Astrocyte (in vitro differentiated cells and primary cell): ENCODE data around the gene STK40. TPM values are rescaled to one million over a fixed set of nuclear protein-coding genes. Genes with fewer than 3 reads are reported as not detected.

Source experiments
- DNase-seq: peaks from one replicate; pipeline ENCODE4 v3.0.0-alpha.2; 2010; ENCODE audit warnings: low read depth
- FAIRE-seq: peaks from 2 replicates; lab custom pipeline; 2011; peaks lifted over from hg19 to GRCh38; lab: Jason Lieb, UNC
- H2AFZ ChIP-seq: 2 replicates; pipeline ENCODE4 v1.6.0; 2012; ENCODE audit warnings: low read depth, low read length, inconsistent platforms
- H3K27ac ChIP-seq: 2 replicates; pipeline ENCODE4 v1.5.1; 2011; ENCODE audit warnings: low read depth, low read length, inconsistent platforms
- H3K27me3 ChIP-seq: 2 replicates; pipeline ENCODE4 v1.6.0; 2011; ENCODE audit warnings: low read length, inconsistent platforms; ENCODE audit not compliant: insufficient read depth
- H3K36me3 ChIP-seq: 2 replicates; pipeline ENCODE4 v1.5.1; 2011; ENCODE audit warnings: low read length, inconsistent platforms; ENCODE audit not compliant: insufficient read depth
- H3K4me1 ChIP-seq: 2 replicates; pipeline ENCODE4 v1.5.1; 2011; ENCODE audit warnings: low read length, inconsistent platforms; ENCODE audit not compliant: insufficient read depth
- H3K4me2 ChIP-seq: 2 replicates; pipeline ENCODE4 v1.6.0; 2012; ENCODE audit warnings: low read length, inconsistent platforms
- H3K4me3 ChIP-seq: 2 replicates; pipeline ENCODE4 v1.5.1; 2011; ENCODE audit warnings: low read depth, mild to moderate bottlenecking, low read length, inconsistent platforms; ENCODE audit not compliant: insufficient read depth
- H3K79me2 ChIP-seq: 2 replicates; pipeline ENCODE4 v1.6.0; 2012; ENCODE audit warnings: mild to moderate bottlenecking, low read length, inconsistent platforms; ENCODE audit not compliant: insufficient read depth
- H3K9ac ChIP-seq: 2 replicates; pipeline ENCODE4 v1.6.0; 2012; ENCODE audit warnings: mild to moderate bottlenecking, low read length, inconsistent platforms
- H3K9me3 ChIP-seq: 2 replicates; pipeline ENCODE4 v1.5.1; 2012; ENCODE audit warnings: low read depth, mild to moderate bottlenecking, low read length, inconsistent platforms; ENCODE audit not compliant: insufficient read depth
- H4K20me1 ChIP-seq: 2 replicates; pipeline ENCODE4 v1.6.0; 2012; ENCODE audit warnings: low read length, inconsistent platforms; ENCODE audit not compliant: insufficient read depth
- H3K27ac Mint-ChIP-seq: one replicate; pipeline ENCODE4 v1.8.0; 2021; ENCODE audit warnings: mild to moderate bottlenecking, mixed read lengths; ENCODE audit not compliant: unreplicated experiment
- H3K27me3 Mint-ChIP-seq: one replicate; pipeline ENCODE4 v1.8.0; 2021; ENCODE audit warnings: low read depth, mixed read lengths; ENCODE audit not compliant: unreplicated experiment
- H3K36me3 Mint-ChIP-seq: one replicate; pipeline ENCODE4 v1.8.0; 2021; ENCODE audit warnings: low read depth, mixed read lengths; ENCODE audit not compliant: unreplicated experiment
- H3K4me1 Mint-ChIP-seq: one replicate; pipeline ENCODE4 v1.8.0; 2021; ENCODE audit warnings: low read depth, mixed read lengths; ENCODE audit not compliant: unreplicated experiment
- H3K4me3 Mint-ChIP-seq: one replicate; pipeline ENCODE4 v1.8.0; 2021; ENCODE audit warnings: mild to moderate bottlenecking, moderate library complexity, mixed read lengths; ENCODE audit not compliant: unreplicated experiment
- H3K9me3 Mint-ChIP-seq: one replicate; pipeline ENCODE4 v1.8.0; 2021; ENCODE audit warnings: mild to moderate bottlenecking, mixed read lengths; ENCODE audit not compliant: unreplicated experiment
- EZH2 ChIP-seq: IDR thresholded peaks from 2 replicates; pipeline ENCODE4 v1.6.1; 2012; ENCODE audit warnings: mild to moderate bottlenecking, low read length, inconsistent platforms; ENCODE audit not compliant: insufficient read depth
- total RNA-seq: library from RNA; stranded (reverse); gene quantifications from 2 replicates; pipeline ENCODE4 v1.2.1, GENCODE V29; 2021
- TF ChIP-seq, protein P1 (sequence below): IDR thresholded peaks from 2 replicates; pipeline ENCODE4 v1.5.1; 2011; ENCODE audit warnings: low read depth, mild to moderate bottlenecking, inconsistent platforms, low read length, moderate library complexity; ENCODE audit not compliant: insufficient read depth

The STK40 gene
- total RNA-seq, 1 donor from 2014 or later: 71.1 TPM

DNA sequence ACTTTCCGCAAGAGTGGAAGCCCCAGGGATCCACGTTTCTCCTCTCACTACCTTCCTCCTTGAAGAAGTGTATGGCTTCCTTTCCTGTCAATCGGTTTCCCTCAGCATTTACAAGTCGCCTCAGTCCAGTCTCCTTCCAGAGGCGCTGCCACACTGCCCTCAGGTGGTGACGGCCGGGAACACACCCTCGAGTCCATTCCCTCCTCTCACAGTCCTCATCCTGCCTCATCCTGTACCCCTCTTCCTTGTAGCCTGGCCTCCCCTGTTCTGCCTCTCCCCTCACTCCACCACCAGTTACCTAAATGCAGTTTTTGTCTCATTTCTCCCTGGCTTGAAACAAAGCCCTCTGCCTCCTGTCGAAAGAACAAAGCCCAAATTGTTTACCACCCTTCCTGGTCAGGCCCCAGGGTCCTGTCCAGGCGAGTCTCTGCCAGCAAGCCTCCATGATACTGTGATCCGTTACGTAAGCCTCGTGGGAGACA lies 35.2 kb upstream of the STK40 start:
- peaks cover 2% of the 10 kb centered on the region for H3K4me1 ChIP-seq
- H3K4me2 ChIP-seq: no peak overlapping the region
- TF ChIP-seq EZH2: no peak
- TF ChIP-seq, protein P1, sequence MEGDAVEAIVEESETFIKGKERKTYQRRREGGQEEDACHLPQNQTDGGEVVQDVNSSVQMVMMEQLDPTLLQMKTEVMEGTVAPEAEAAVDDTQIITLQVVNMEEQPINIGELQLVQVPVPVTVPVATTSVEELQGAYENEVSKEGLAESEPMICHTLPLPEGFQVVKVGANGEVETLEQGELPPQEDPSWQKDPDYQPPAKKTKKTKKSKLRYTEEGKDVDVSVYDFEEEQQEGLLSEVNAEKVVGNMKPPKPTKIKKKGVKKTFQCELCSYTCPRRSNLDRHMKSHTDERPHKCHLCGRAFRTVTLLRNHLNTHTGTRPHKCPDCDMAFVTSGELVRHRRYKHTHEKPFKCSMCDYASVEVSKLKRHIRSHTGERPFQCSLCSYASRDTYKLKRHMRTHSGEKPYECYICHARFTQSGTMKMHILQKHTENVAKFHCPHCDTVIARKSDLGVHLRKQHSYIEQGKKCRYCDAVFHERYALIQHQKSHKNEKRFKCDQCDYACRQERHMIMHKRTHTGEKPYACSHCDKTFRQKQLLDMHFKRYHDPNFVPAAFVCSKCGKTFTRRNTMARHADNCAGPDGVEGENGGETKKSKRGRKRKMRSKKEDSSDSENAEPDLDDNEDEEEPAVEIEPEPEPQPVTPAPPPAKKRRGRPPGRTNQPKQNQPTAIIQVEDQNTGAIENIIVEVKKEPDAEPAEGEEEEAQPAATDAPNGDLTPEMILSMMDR: peak; percentile 96
- Mint-ChIP-seq H3K27me3 (no peaks in the 10 kb centered on the region), H3K27ac (peak overlapping the region; percentile 30), H3K9me3 (no peaks in the 10 kb centered on the region), H3K36me3 (peaks cover 5% of the 10 kb centered on the region), H3K4me3 (no peak overlapping the region), H3K4me1 (peaks cover 6% of the 10 kb centered on the region)
- H3K9ac ChIP-seq: no peak overlapping the region
- H2AFZ ChIP-seq: peak overlapping the region; percentile 42
- no peaks in the 10 kb centered on the region for H4K20me1 ChIP-seq
- DNase-seq: peak; percentile 60
- H3K27me3 ChIP-seq: no peaks in the 10 kb centered on the region
- no peak overlapping the region for H3K27ac ChIP-seq
- peak; percentile 81 for FAIRE-seq
- no peaks in the 10 kb centered on the region for H3K9me3 ChIP-seq
- H3K36me3 ChIP-seq: peaks cover 6% of the 10 kb centered on the region
- H3K4me3 ChIP-seq: no peak overlapping the region
- no peaks in the 10 kb centered on the region for H3K79me2 ChIP-seq

DNA sequence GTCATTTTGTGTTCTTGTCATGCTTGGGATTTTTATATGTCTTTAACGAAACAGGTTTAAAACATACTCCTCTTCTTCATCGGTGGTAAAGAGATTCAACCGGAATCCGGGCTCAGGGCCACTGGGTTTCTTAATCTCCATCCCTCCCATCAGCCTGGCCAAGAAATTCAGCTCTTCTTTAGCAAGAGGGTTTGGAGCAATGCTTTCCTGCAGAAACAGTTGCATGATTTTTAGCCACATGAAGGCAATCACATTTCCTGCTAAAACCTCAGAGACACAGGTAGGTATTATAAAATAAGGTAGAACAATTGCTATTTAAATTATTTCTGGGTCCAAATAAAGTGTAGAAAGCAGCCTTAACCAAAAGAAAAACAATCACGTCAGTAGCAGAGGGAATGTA lies 34.7 kb upstream of the STK40 start:
- Mint-ChIP-seq H3K4me1 (peaks cover 6% of the 10 kb centered on the region), H3K36me3 (peaks cover 5% of the 10 kb centered on the region), H3K27ac (peak overlapping the region; percentile 30), H3K4me3 (no peak overlapping the region), H3K27me3 (no peaks in the 10 kb centered on the region), H3K9me3 (no peaks in the 10 kb centered on the region)
- Histone ChIP-seq H4K20me1 (no peaks in the 10 kb centered on the region), H3K4me3 (no peak overlapping the region), H3K9me3 (no peaks in the 10 kb centered on the region), H3K79me2 (no peaks in the 10 kb centered on the region), H3K4me2 (no peak overlapping the region), H3K4me1 (peaks cover 2% of the 10 kb centered on the region), H2AFZ (peak overlapping the region; percentile 42), H3K27me3 (no peaks in the 10 kb centered on the region), H3K27ac (no peak overlapping the region), H3K9ac (no peak overlapping the region), H3K36me3 (peaks cover 6% of the 10 kb centered on the region)
- DNase-seq (no peak), FAIRE-seq (no peak)
- TF ChIP-seq, protein P1: no peak
- no peak for TF ChIP-seq EZH2

DNA sequence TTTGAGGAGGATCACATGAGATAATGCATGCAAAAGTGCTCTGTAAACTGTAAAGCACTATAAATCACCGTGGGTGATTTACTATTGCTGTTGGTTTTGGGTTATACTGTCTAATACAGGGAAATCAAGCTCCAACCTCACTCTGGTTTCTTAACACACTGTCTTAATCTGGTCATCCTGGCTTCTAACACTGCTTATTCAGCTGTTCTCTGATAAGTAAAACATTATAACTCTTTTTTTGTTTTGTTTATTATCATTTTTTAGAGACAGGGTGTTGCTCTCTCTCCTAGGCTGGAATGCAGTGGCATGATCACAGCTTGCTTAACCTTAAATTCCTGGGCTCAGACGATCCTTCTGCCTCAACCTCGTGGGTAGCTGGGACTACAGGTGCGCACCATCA lies 33.8 kb upstream of the STK40 start:
- Histone ChIP-seq H3K4me1 (peaks cover 2% of the 10 kb centered on the region), H3K27ac (no peak overlapping the region), H2AFZ (no peak overlapping the region), H4K20me1 (no peaks in the 10 kb centered on the region), H3K9me3 (no peaks in the 10 kb centered on the region), H3K79me2 (no peaks in the 10 kb centered on the region), H3K4me3 (no peak overlapping the region), H3K36me3 (peaks cover 6% of the 10 kb centered on the region), H3K9ac (no peak overlapping the region), H3K4me2 (no peak overlapping the region), H3K27me3 (no peaks in the 10 kb centered on the region)
- no peak overlapping the region for H3K4me3 Mint-ChIP-seq
- no peaks in the 10 kb centered on the region for H3K27me3 Mint-ChIP-seq
- no peak overlapping the region for H3K27ac Mint-ChIP-seq
- TF ChIP-seq, protein P1: no peak
- no peak for TF ChIP-seq EZH2
- FAIRE-seq (no peak), DNase-seq (no peak)
- H3K36me3 Mint-ChIP-seq: peaks cover 5% of the 10 kb centered on the region
- no peaks in the 10 kb centered on the region for H3K9me3 Mint-ChIP-seq
- H3K4me1 Mint-ChIP-seq: peaks cover 6% of the 10 kb centered on the region
